RPMI8226 (cell line): ENCODE measurements around the gene PEX19.
A peak's percentile ranks its signal among the peaks of the same experiment; 100 is the strongest.

Source experiments
- DNase-seq: peaks from one replicate; pipeline ENCODE4 v3.0.0-alpha.2; 2015

PEX19 gene

GRCh38 chr1:160277330-160277729 is 7.6 kb downstream of the PEX19 start:
- no peak for DNase-seq

- DNase-seq: no peak
Observed at GRCh38 chr1:160271025-160271424, 13.9 kb downstream of the PEX19 start.

- no peak for DNase-seq
Observed at GRCh38 chr1:160267284-160267991, 17.5 kb downstream of the PEX19 start.

- DNase-seq: no peak
Observed at GRCh38 chr1:160264795-160265307, 20.1 kb downstream of the PEX19 start.

- DNase-seq: peak; percentile 100
Observed at GRCh38 chr1:160261893-160262794, 22.8 kb downstream of the PEX19 start, which contains the start of gene DCAF8. Gene DCAF8, minus strand, starts transcription at chr1:160262549. Its CDS starts 18,541 bp downstream, at chr1:160244008.

- peak; percentile 60 for DNase-seq
Observed at GRCh38 chr1:160261556-160261892, 23.4 kb downstream of the PEX19 start.

- peak; percentile 19 for DNase-seq
Observed at GRCh38 chr1:160260406-160261382, 24.2 kb downstream of the PEX19 start.

GRCh38 chr1:160258177-160258798 is 26.6 kb downstream of the PEX19 start:
- DNase-seq: no peak

- no peak for DNase-seq
Observed at GRCh38 chr1:160257411-160258015, 27.4 kb downstream of the PEX19 start.

GRCh38 chr1:160256396-160257046 is 28.4 kb downstream of the PEX19 start:
- no peak for DNase-seq

GRCh38 chr1:160255781-160256300 is 29.1 kb downstream of the PEX19 start:
- DNase-seq: no peak

- peak; percentile 76 for DNase-seq
Observed at GRCh38 chr1:160251687-160252526, 33.0 kb downstream of the PEX19 start.

GRCh38 chr1:160251011-160251410 is 33.9 kb downstream of the PEX19 start:
- no peak for DNase-seq

- no peak for DNase-seq
Observed at GRCh38 chr1:160247053-160247452, 37.9 kb downstream of the PEX19 start.

GRCh38 chr1:160245434-160245833 is 39.5 kb downstream of the PEX19 start:
- DNase-seq: no peak

- DNase-seq: no peak
Observed at GRCh38 chr1:160244209-160244608, 40.7 kb downstream of the PEX19 start.

- no peak for DNase-seq
Observed at GRCh38 chr1:160243767-160244166, 41.2 kb downstream of the PEX19 start.

- no peak for DNase-seq
Observed at GRCh38 chr1:160239582-160240299, 45.2 kb downstream of the PEX19 start.

GRCh38 chr1:160238408-160238807 is 46.5 kb downstream of the PEX19 start:
- no peak for DNase-seq
